MG63 (cell line): ENCODE results near the gene ATG13. TPM values are rescaled to one million over a fixed set of nuclear protein-coding genes. Genes with fewer than 3 reads are reported as not detected.

Source experiments
- DNase-seq: peaks from one replicate; pipeline ENCODE4 v3.0.0-alpha.2; 2020
- H3K27me3 ChIP-seq: fragments of 250-450 bp; sonication (Bioruptor Pico); 2 replicates; pipeline ENCODE4 v1.5.1; 2020; ENCODE audit warnings: mild to moderate bottlenecking, moderate library complexity
- H3K36me3 ChIP-seq: fragments of 250-450 bp; sonication (Bioruptor Pico); 2 replicates; pipeline ENCODE4 v1.5.1; 2020; ENCODE audit warnings: mild to moderate bottlenecking, moderate library complexity
- H3K4me3 ChIP-seq: fragments of 250-450 bp; sonication (Bioruptor Pico); 2 replicates; pipeline ENCODE4 v1.5.1; 2020; ENCODE audit warnings: mild to moderate bottlenecking, moderate library complexity
- H3K9me3 ChIP-seq: fragments of 250-450 bp; sonication (Bioruptor Pico); 2 replicates; pipeline ENCODE4 v1.5.1; 2020; ENCODE audit warnings: mild to moderate bottlenecking, moderate library complexity
- total RNA-seq: library from RNA; depleted of rRNA; stranded (reverse); fragments of >200 nt; shearing (Covaris generic); gene quantifications from 2 replicates; pipeline ENCODE4 v1.2.3, GENCODE V29; 2014; ENCODE audit warnings: low replicate concordance

ATG13 gene
- total RNA-seq, 1 experiment from 2014 or later, result 41.2 TPM

- Histone ChIP-seq H3K36me3 (peaks cover 7% of the 10 kb centered on the region), H3K27me3 (no peaks in the 10 kb centered on the region), H3K4me3 (no peak overlapping the region), H3K9me3 (no peaks in the 10 kb centered on the region)
- DNase-seq, result no peak
Measured at GRCh38 chr11:46677991-46678740, 60.8 kb downstream of the ATG13 start.

- Histone ChIP-seq H3K36me3 (peaks cover 7% of the 10 kb centered on the region), H3K9me3 (no peaks in the 10 kb centered on the region), H3K4me3 (no peak overlapping the region), H3K27me3 (no peaks in the 10 kb centered on the region)
- DNase-seq, result no peak
Measured at GRCh38 chr11:46678741-46679130, 61.4 kb downstream of the ATG13 start.

GRCh38 chr11:46679241-46680163 is 62.1 kb downstream of the ATG13 start:
- Histone ChIP-seq H3K9me3 (no peaks in the 10 kb centered on the region), H3K27me3 (no peaks in the 10 kb centered on the region), H3K36me3 (peaks cover 8% of the 10 kb centered on the region), H3K4me3 (no peak overlapping the region)
- DNase-seq, result no peak

- Histone ChIP-seq H3K9me3 (no peaks in the 10 kb centered on the region), H3K4me3 (no peak overlapping the region), H3K36me3 (peaks cover 11% of the 10 kb centered on the region), H3K27me3 (no peaks in the 10 kb centered on the region)
- no peak for DNase-seq
Measured at GRCh38 chr11:46680164-46680760, 62.9 kb downstream of the ATG13 start.

- no peak for DNase-seq
- no peaks in the 10 kb centered on the region for H3K27me3 ChIP-seq
- no peak overlapping the region for H3K4me3 ChIP-seq
- H3K36me3 ChIP-seq, result peaks cover 11% of the 10 kb centered on the region
- no peaks in the 10 kb centered on the region for H3K9me3 ChIP-seq
Measured at GRCh38 chr11:46680815-46681214, 63.5 kb downstream of the ATG13 start.

- peaks cover 13% of the 10 kb centered on the region for H3K36me3 ChIP-seq
- DNase-seq, result no peak
- H3K4me3 ChIP-seq, result no peak overlapping the region
- no peaks in the 10 kb centered on the region for H3K9me3 ChIP-seq
- H3K27me3 ChIP-seq, result no peaks in the 10 kb centered on the region
Measured at GRCh38 chr11:46681814-46682213, 64.5 kb downstream of the ATG13 start.

- Histone ChIP-seq H3K27me3 (no peaks in the 10 kb centered on the region), H3K4me3 (no peak overlapping the region), H3K36me3 (peaks cover 21% of the 10 kb centered on the region), H3K9me3 (no peaks in the 10 kb centered on the region)
- peak; percentile 55 for DNase-seq
Measured at GRCh38 chr11:46682773-46683752, 65.7 kb downstream of the ATG13 start.

- no peaks in the 10 kb centered on the region for H3K27me3 ChIP-seq
- H3K9me3 ChIP-seq, result no peaks in the 10 kb centered on the region
- DNase-seq, result no peak
- no peak overlapping the region for H3K4me3 ChIP-seq
- peaks cover 20% of the 10 kb centered on the region for H3K36me3 ChIP-seq
Measured at GRCh38 chr11:46684367-46684766, 67.0 kb downstream of the ATG13 start.

GRCh38 chr11:46686886-46687795 is 69.8 kb downstream of the ATG13 start:
- no peaks in the 10 kb centered on the region for H3K9me3 ChIP-seq
- no peaks in the 10 kb centered on the region for H3K27me3 ChIP-seq
- peak; percentile 85 for DNase-seq
- peaks cover 18% of the 10 kb centered on the region for H3K36me3 ChIP-seq
- H3K4me3 ChIP-seq, result no peak overlapping the region

GRCh38 chr11:46690702-46691101 is 73.3 kb downstream of the ATG13 start:
- Histone ChIP-seq H3K27me3 (no peaks in the 10 kb centered on the region), H3K4me3 (no peak overlapping the region), H3K36me3 (peaks cover 26% of the 10 kb centered on the region), H3K9me3 (no peaks in the 10 kb centered on the region)
- no peak for DNase-seq

- no peak overlapping the region for H3K4me3 ChIP-seq
- peaks cover 26% of the 10 kb centered on the region for H3K36me3 ChIP-seq
- DNase-seq, result no peak
- no peaks in the 10 kb centered on the region for H3K27me3 ChIP-seq
- no peaks in the 10 kb centered on the region for H3K9me3 ChIP-seq
Measured at GRCh38 chr11:46692450-46692849, 75.1 kb downstream of the ATG13 start.

GRCh38 chr11:46693597-46694012 is 76.3 kb downstream of the ATG13 start:
- H3K27me3 ChIP-seq, result no peaks in the 10 kb centered on the region
- no peak for DNase-seq

GRCh38 chr11:46694072-46694471 is 76.7 kb downstream of the ATG13 start:
- no peak for DNase-seq
- H3K36me3 ChIP-seq, result peaks cover 18% of the 10 kb centered on the region

More at GRCh38 chr11:46693597-46694012, 76.3 kb downstream of the ATG13 start:
- Histone ChIP-seq H3K36me3 (peaks cover 18% of the 10 kb centered on the region), H3K9me3 (no peaks in the 10 kb centered on the region), H3K4me3 (no peak overlapping the region)

GRCh38 chr11:46694607-46695006 is 77.3 kb downstream of the ATG13 start:
- Histone ChIP-seq H3K36me3 (peaks cover 21% of the 10 kb centered on the region), H3K27me3 (no peaks in the 10 kb centered on the region), H3K4me3 (no peak overlapping the region), H3K9me3 (no peaks in the 10 kb centered on the region)
- DNase-seq, result no peak

More at GRCh38 chr11:46694072-46694471, 76.7 kb downstream of the ATG13 start:
- no peaks in the 10 kb centered on the region for H3K27me3 ChIP-seq
- H3K9me3 ChIP-seq, result no peaks in the 10 kb centered on the region
- no peak overlapping the region for H3K4me3 ChIP-seq
